ENCODE data around the gene DCAF7. TPM values are rescaled to one million over a fixed set of nuclear protein-coding genes. Genes with fewer than 3 reads are reported as not detected.

Gene DCAF7
- total and polyA plus RNA-seq, 7 donors = 10.6 to 30.2 (median 25.1) TPM

DNA sequence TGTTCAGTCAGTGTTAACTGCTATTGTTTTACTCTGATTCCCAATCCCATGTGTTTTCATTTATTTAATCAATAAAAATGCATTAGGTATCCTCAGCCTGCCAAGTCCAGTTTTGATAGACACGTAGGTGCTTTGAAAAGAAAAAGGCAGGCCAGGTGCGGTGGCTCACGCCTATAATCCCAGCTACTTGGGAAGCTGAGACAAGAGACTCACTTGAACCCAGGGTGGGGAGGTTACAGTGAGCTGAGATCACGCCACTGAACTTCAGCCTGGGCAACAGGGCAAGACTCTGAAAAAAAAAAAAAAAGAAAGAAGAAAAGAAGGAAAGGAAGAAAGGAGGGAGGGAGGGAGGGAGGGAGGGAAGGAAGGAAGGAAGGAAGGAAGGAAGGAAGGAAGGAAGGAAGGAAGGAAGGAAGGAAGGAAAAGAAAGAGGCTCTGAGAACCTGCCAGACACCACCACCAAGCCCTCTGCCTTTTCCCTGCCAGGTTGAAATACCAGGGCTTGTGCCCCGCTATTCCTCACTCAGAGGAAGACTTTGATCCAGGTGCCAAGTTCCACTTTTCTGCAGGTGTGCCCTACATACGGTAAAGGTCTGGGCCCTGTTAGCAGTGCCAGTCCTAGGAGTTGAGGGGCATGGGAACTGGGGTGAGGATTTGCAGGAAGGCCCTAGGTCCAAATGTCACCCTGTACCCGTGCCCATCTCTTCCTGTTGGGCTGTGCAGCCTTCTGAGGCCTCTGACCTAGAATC, 37.2 kb upstream of the DCAF7 start:
- H3K9me3 ChIP-seq = no peaks in the 10 kb centered on the region

DNA sequence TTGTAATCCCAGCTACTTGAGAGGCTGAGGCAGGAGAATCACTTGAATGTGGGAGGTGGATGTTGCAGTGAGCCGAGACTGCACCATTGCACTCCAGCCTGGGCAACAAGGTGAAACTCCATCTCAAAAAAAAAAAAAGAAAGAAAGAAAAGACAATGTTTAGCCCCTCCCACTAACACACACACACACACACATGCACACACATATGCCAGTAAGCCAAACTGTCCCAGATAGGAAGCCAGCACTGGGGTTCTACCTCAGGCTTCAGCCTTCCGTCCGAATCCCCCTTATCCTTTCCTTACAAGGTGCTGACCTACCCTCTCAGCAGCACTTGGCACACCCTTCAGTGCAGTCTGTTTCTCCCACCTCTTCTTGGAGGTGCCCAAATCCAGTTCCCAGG, 35.8 kb upstream of the DCAF7 start:
- no peaks in the 10 kb centered on the region for H3K9me3 ChIP-seq
- TF ChIP-seq, protein P1, sequence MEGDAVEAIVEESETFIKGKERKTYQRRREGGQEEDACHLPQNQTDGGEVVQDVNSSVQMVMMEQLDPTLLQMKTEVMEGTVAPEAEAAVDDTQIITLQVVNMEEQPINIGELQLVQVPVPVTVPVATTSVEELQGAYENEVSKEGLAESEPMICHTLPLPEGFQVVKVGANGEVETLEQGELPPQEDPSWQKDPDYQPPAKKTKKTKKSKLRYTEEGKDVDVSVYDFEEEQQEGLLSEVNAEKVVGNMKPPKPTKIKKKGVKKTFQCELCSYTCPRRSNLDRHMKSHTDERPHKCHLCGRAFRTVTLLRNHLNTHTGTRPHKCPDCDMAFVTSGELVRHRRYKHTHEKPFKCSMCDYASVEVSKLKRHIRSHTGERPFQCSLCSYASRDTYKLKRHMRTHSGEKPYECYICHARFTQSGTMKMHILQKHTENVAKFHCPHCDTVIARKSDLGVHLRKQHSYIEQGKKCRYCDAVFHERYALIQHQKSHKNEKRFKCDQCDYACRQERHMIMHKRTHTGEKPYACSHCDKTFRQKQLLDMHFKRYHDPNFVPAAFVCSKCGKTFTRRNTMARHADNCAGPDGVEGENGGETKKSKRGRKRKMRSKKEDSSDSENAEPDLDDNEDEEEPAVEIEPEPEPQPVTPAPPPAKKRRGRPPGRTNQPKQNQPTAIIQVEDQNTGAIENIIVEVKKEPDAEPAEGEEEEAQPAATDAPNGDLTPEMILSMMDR (IDR thresholded peaks at IDR 0.05) = no peak
- intact Hi-C loops (cut with DNase I) = no loop called here
- peaks cover 0 to 5% (median 3%) of the 10 kb centered on the region in 3 donors for H3K27me3 ChIP-seq (ENCODE audit: insufficient read depth in 3 of 3, low read length in 2 of 3)
- DNase-seq (no peak), ATAC-seq (no peak)
- WGBS, 3 donors = 82 to 84% (median 82%) methylated on average over 3 of the region's 3 CpGs
- H3K4me1 ChIP-seq = no peaks in the 10 kb centered on the region
- H3K36me3 ChIP-seq (ENCODE audit: insufficient read depth in 1 of 2, low read depth in 1 of 2) = no peaks in the 10 kb centered on the region
- no peak overlapping the region for H3K27ac ChIP-seq
- no peak overlapping the region for H3K4me3 ChIP-seq

More for the DNA sequence above, 37.2 kb upstream of the DCAF7 start:
- Histone ChIP-seq H3K27me3 (ENCODE audit: insufficient read depth in 3 of 3, low read length in 2 of 3) (peaks cover 0 to 5% (median 3%) of the 10 kb centered on the region in 3 donors), H3K4me1 (no peaks in the 10 kb centered on the region), H3K36me3 (ENCODE audit: insufficient read depth in 1 of 2, low read depth in 1 of 2) (no peaks in the 10 kb centered on the region), H3K27ac (no peak overlapping the region), H3K4me3 (no peak overlapping the region)
- DNase-seq (no peak), ATAC-seq (no peak)
- 68 to 74% (median 72%) methylated on average over 7 of the region's 7 CpGs for WGBS, 3 donors
- TF ChIP-seq, protein P1 (IDR thresholded peaks at IDR 0.05) = no peak
- intact Hi-C loops (cut with DNase I) = no loop called here

DNA sequence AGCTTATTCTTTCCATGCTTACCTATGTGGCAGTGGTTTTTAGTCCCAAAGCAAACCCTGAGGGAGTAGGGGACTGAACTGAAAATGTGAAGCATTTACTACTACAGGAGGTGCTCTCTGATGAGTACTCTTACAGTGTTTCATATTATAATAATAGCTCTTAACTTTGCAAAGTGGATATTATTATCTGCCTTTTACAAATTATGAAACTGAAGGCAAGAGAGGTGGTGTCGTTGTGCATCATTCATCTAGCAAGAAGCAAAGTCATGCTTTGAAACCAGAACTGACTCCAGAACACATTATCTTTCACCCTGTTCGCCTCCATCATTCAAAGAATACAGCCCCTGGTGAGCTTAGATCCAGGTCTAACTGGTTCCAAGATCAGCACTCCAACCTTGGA, 35.3 kb upstream of the DCAF7 start:
- ATAC-seq (no peak), DNase-seq (no peak)
- TF ChIP-seq, protein P1 (IDR thresholded peaks at IDR 0.05) = no peak
- Histone ChIP-seq H3K4me3 (no peak overlapping the region), H3K4me1 (no peaks in the 10 kb centered on the region), H3K36me3 (ENCODE audit: insufficient read depth in 1 of 2, low read depth in 1 of 2) (no peaks in the 10 kb centered on the region), H3K27ac (no peak overlapping the region), H3K9me3 (no peaks in the 10 kb centered on the region), H3K27me3 (ENCODE audit: insufficient read depth in 3 of 3, low read length in 2 of 3) (peaks cover 0 to 5% (median 3%) of the 10 kb centered on the region in 3 donors)
- 74 to 95% (median 86%) methylated on average over 2 of the region's 2 CpGs for WGBS, 3 donors
- intact Hi-C loops (cut with DNase I) = no loop called here

DNA sequence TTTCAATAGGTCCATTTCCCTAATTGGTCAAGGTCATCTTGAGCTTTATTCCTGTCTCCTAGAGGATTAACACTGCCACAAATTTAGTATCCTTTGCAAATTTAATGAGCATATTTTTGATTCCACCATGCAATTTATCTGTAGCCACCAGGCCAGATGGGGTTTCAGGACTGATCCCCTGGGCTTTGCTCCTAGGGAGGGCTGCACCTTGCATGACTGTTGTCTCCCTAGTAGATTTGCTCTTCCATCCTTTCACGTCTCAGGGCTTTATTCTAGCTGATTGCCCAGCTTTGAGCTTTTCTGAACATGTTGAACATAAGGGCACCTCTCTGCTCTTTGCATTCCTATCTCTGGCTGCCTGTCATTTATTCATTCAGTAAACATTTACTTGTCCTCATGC, 34.9 kb upstream of the DCAF7 start:
- WGBS, 3 donors = 46 to 55% (median 52%) methylated on average over 1 of the region's 1 CpG
- no peak overlapping the region for H3K27ac ChIP-seq
- no peak overlapping the region for H3K4me3 ChIP-seq
- H3K4me1 ChIP-seq = no peaks in the 10 kb centered on the region
- H3K36me3 ChIP-seq (ENCODE audit: insufficient read depth in 1 of 2, low read depth in 1 of 2) = no peaks in the 10 kb centered on the region
- intact Hi-C loops (cut with DNase I) = no loop called here
- peaks cover 0 to 5% (median 3%) of the 10 kb centered on the region in 3 donors for H3K27me3 ChIP-seq (ENCODE audit: insufficient read depth in 3 of 3, low read length in 2 of 3)
- H3K9me3 ChIP-seq = no peaks in the 10 kb centered on the region
- ATAC-seq (no peak), DNase-seq (no peak)
- TF ChIP-seq, protein P1 (IDR thresholded peaks at IDR 0.05) = no peak
